Colonic mucosa (tissue), 4 donors: ENCODE measurements around the gene B2M. TPM values are rescaled to one million over a fixed set of nuclear protein-coding genes. Genes with fewer than 3 reads are reported as not detected.

Source experiments
- DNase-seq: peaks from one replicate; pipeline ENCODE4 v3.0.0-alpha.2; 2020
- H3K27ac ChIP-seq: fragments of 200-600 bp; one replicate; pipeline ENCODE4 v1.8.0; 2021
- H3K27me3 ChIP-seq: fragments of 200-600 bp; one replicate; pipeline ENCODE4 v1.8.0; 2021
- H3K36me3 ChIP-seq: fragments of 200-600 bp; one replicate; pipeline ENCODE4 v1.8.0; 2021
- H3K4me1 ChIP-seq: fragments of 200-600 bp; one replicate; pipeline ENCODE4 v1.8.0; 2021; ENCODE audit warnings: mild to moderate bottlenecking
- H3K4me3 ChIP-seq: fragments of 200-600 bp; one replicate; pipeline ENCODE4 v1.8.0; 2021
- H3K9ac ChIP-seq, 2 donors: one replicate each; pipeline ENCODE4 v1.7.0; 2013; ENCODE audit warnings: control low read depth in 2 of 2, low read depth in 2 of 2, low read length in 2 of 2
- H3K9me3 ChIP-seq: fragments of 200-600 bp; one replicate; pipeline ENCODE4 v1.8.0; 2021
- intact Hi-C: fragments of 100-400 bp; cut with DNase I; formaldehyde crosslinking; loops from one replicate; pipeline ENCODE4 v1.14.1; 2022
- total RNA-seq, 2 donors: library from RNA; stranded (reverse); fragmentation: NEBNext Ultra II Directional in 1 of 2; extraction: Animal tissue kit (Norgen Biotek cat#: 25700) in 1 of 2; gene quantifications; one replicate each; pipeline ENCODE4 v1.2.1, GENCODE V29; 2021
- TF ChIP-seq, protein P1 (sequence below): fragments of 200-600 bp; IDR thresholded peaks from one replicate; pipeline ENCODE4 v1.8.0; 2022; ENCODE audit warnings: antibody characterized with exemption, mild to moderate bottlenecking
- donor health status: healthy.
- donor health status: DM: no; HTN: no; CAD: no.
- donor health status: DM: no; HTN: no; CAD: no.

The B2M gene
- 1,000 to 10,000 TPM; 1,783 to 5,339 TPM for total RNA-seq

DNA sequence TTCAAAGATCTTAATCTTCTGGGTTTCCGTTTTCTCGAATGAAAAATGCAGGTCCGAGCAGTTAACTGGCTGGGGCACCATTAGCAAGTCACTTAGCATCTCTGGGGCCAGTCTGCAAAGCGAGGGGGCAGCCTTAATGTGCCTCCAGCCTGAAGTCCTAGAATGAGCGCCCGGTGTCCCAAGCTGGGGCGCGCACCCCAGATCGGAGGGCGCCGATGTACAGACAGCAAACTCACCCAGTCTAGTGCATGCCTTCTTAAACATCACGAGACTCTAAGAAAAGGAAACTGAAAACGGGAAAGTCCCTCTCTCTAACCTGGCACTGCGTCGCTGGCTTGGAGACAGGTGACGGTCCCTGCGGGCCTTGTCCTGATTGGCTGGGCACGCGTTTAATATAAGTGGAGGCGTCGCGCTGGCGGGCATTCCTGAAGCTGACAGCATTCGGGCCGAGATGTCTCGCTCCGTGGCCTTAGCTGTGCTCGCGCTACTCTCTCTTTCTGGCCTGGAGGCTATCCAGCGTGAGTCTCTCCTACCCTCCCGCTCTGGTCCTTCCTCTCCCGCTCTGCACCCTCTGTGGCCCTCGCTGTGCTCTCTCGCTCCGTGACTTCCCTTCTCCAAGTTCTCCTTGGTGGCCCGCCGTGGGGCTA is at the start of gene B2M, which contains the start of gene PATL2:
Gene B2M, plus strand, starts transcription at position 422 of the 647 bp plus-strand sequence. Its CDS starts 30 bp downstream, at position 452.
Gene PATL2, minus strand, starts transcription at position 228 of the 647 bp plus-strand sequence. CDS start 34,833 bp downstream, outside the sequence.
- Histone ChIP-seq H3K9ac (peak within 1 kb of the TSS; percentile 100), H3K27ac (peak within 1 kb of the TSS; percentile 99), H3K4me3 (peak within 1 kb of the TSS; percentile 74), H3K4me1 (peaks cover 9% of the 10 kb centered on the region), H3K9me3 (no peaks in the 10 kb centered on the region), H3K36me3 (peaks cover 11% of the 10 kb centered on the region), H3K27me3 (no peaks in the 10 kb centered on the region)
- intact Hi-C loops = loop anchor here (10.0 kb wide), 1 partner anchor 916 kb away; the partner anchor contains the start of gene SERF2
- TF ChIP-seq, protein P1, sequence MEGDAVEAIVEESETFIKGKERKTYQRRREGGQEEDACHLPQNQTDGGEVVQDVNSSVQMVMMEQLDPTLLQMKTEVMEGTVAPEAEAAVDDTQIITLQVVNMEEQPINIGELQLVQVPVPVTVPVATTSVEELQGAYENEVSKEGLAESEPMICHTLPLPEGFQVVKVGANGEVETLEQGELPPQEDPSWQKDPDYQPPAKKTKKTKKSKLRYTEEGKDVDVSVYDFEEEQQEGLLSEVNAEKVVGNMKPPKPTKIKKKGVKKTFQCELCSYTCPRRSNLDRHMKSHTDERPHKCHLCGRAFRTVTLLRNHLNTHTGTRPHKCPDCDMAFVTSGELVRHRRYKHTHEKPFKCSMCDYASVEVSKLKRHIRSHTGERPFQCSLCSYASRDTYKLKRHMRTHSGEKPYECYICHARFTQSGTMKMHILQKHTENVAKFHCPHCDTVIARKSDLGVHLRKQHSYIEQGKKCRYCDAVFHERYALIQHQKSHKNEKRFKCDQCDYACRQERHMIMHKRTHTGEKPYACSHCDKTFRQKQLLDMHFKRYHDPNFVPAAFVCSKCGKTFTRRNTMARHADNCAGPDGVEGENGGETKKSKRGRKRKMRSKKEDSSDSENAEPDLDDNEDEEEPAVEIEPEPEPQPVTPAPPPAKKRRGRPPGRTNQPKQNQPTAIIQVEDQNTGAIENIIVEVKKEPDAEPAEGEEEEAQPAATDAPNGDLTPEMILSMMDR = no peak
- DNase-seq = peak; percentile 98

DNA sequence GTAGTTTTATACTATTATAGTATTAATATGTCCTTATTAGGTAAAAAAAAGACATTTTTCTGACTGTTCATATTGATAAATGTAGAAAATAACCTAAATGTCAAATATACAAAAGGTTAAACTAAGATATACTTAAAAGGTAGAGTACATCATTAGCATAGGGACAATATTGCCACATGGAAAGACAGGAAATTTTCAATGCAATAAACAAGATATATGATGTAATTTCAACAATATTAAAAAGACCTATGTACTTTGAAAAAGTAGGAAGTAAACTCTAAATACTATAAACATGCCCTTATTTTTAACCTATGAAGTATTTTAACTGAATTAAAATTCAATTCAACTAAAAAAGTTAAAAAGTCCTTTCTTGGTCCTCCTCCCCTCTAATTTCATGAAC is 49.7 kb upstream of the B2M start:
- intact Hi-C loops = loop anchor here (5.0 kb wide), 1 partner anchor 126 kb away; no protein-coding TSS in a partner anchor
- H3K9ac ChIP-seq = no peak overlapping the region
- TF ChIP-seq, protein P1 = no peak

DNA sequence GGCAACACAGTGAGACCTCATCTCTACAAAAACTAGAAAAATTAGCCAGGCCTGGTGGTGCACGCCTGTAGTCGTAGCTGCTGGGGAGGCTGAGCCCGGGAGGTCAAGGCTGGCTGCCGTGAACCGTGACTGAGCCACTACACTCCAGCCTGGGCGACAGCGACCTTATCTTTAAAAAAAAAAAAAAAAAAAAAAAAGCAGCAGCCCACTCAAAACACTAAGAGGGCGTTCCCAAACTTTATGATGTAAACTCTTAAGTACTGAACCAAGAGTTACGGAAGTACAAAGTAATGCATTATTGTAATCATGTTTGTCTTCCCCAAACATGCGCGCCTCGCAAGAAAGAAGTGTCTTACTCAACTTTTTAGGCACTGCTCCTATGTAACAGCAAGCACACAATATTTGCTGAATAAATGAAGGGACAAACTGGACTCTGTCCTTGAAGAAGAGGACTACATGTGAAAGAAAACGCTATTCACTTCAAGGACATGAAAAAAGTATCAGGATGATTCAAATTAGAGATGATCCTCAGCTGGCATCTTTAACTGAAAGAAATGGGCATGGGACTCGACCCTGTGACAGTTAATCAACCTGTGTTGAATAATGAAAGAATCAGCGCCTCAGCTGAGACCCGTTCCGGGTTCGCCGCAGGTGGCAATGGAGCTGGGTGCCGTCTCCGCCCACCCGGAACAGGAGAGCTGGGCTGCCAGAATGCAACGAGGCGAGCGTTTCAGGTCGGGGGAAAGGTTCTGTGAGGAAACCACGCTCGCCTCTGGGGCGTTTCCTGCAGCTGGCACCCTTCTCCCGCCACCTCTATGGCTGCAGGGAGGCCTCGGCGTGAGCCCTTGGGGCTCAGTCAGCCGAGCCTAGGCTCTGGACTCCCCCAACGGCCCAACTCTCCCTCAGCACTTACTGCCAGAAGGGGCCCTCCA is 48.6 kb upstream of the B2M start:
- DNase-seq = peak; percentile 80
- peak overlapping the region; percentile 81 for H3K4me3 ChIP-seq
- H3K27ac ChIP-seq = peak overlapping the region; percentile 98
- peak overlapping the region; percentile 99 for H3K9ac ChIP-seq
- H3K36me3 ChIP-seq = peaks cover 5% of the 10 kb centered on the region
- TF ChIP-seq, protein P1 = no peak
- no peaks in the 10 kb centered on the region for H3K9me3 ChIP-seq
- peaks cover 13% of the 10 kb centered on the region for H3K4me1 ChIP-seq
- no peaks in the 10 kb centered on the region for H3K27me3 ChIP-seq
- intact Hi-C loops = loop anchor here (2.0 to 5.0 kb wide), 2 partner anchors 76 to 125 kb away; no protein-coding TSS in a partner anchor

More for the DNA sequence above, 49.7 kb upstream of the B2M start:
- H3K9me3 ChIP-seq = no peaks in the 10 kb centered on the region
- H3K36me3 ChIP-seq = peaks cover 5% of the 10 kb centered on the region
- peaks cover 13% of the 10 kb centered on the region for H3K4me1 ChIP-seq
- no peaks in the 10 kb centered on the region for H3K27me3 ChIP-seq
- H3K4me3 ChIP-seq = no peak overlapping the region
- no peak overlapping the region for H3K27ac ChIP-seq
- no peak for DNase-seq

DNA sequence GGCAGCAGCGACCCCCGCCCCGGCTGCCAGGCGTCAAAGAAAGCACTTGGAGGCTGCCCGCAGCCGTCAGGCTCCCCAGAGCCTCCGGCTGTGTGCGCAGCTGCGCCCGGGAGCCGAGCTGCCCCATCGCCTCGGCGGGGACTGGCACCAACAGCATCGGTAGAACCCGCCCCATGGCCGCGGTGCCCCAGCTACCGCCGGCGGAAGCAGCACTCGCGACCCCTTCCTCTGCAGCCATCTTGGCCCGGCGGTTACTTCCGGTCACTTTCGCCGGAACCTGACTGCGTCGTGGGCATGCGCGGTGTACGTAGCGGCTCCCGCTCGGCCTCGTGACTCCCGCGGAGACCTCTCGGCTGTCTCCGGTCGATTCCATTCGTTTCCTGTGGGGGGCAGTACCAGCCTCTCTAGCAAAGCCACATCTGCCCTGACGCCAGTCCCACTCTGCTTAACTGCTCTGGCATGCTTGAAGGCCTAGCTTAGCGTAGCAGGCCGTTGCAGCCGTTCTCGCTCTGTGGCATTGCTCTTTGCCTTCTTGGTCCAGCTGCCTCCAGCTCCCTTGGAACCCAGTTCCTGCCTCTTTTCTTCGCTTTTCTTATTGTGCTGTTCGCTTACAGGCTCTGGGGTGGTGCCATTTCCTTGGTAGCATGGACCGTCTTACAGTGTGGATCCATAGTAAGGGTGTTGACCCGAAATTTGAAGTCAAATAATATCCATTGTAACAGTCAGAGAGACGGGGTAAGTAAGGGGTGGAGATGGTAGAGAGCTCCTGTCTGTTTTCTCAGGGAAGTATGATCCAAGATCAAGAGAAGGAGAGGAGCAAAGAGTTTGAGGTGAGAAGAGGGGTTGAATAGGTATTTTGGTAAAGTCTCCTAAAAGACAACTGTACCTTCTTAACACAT is 47.7 kb upstream of the B2M start, which contains the start of gene SPG11:
Gene SPG11, minus strand, starts transcription at position 253 of the 899 bp plus-strand sequence. Its CDS starts 15 bp downstream, at position 238.
- TF ChIP-seq, protein P1 = peak; percentile 96
- no peaks in the 10 kb centered on the region for H3K27me3 ChIP-seq
- no peaks in the 10 kb centered on the region for H3K9me3 ChIP-seq
- H3K9ac ChIP-seq = peak within 1 kb of the TSS; percentile 99
- H3K4me1 ChIP-seq = peaks cover 13% of the 10 kb centered on the region
- DNase-seq = peak; percentile 99
- H3K27ac ChIP-seq = peak within 1 kb of the TSS; percentile 98
- H3K4me3 ChIP-seq = peak within 1 kb of the TSS; percentile 81
- intact Hi-C loops = loop anchor here (2.0 to 5.0 kb wide), 2 partner anchors 75 to 124 kb away; no protein-coding TSS in a partner anchor
- H3K36me3 ChIP-seq = peaks cover 5% of the 10 kb centered on the region
